Lower leg skin (tissue), 3 donors: ENCODE data around the gene RFC2.

Experiments
- POLR2A ChIP-seq, 2 donors: fragments of 450-650 bp; IDR thresholded peaks; one replicate each; pipeline ENCODE4 v1.6.1; 2016 to 2017; ENCODE audit warnings: antibody characterized with exemption in 2 of 2, mild to moderate bottlenecking in 1 of 2, moderate library complexity in 1 of 2
- TF ChIP-seq, protein P1 (sequence below), 3 donors: fragments of 450-650 bp; IDR thresholded peaks; one replicate each; pipeline ENCODE4 v1.5.1; 2016; ENCODE audit warnings: antibody characterized with exemption in 3 of 3, mild to moderate bottlenecking in 3 of 3, moderate library complexity in 2 of 3

GRCh38 chr7:74293577-74293908 is 39.3 kb upstream of the RFC2 start:
- TF ChIP-seq, protein P1, sequence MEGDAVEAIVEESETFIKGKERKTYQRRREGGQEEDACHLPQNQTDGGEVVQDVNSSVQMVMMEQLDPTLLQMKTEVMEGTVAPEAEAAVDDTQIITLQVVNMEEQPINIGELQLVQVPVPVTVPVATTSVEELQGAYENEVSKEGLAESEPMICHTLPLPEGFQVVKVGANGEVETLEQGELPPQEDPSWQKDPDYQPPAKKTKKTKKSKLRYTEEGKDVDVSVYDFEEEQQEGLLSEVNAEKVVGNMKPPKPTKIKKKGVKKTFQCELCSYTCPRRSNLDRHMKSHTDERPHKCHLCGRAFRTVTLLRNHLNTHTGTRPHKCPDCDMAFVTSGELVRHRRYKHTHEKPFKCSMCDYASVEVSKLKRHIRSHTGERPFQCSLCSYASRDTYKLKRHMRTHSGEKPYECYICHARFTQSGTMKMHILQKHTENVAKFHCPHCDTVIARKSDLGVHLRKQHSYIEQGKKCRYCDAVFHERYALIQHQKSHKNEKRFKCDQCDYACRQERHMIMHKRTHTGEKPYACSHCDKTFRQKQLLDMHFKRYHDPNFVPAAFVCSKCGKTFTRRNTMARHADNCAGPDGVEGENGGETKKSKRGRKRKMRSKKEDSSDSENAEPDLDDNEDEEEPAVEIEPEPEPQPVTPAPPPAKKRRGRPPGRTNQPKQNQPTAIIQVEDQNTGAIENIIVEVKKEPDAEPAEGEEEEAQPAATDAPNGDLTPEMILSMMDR (IDR thresholded peaks at IDR 0.05): no peak
- no peak for TF ChIP-seq POLR2A (IDR thresholded peaks at IDR 0.05)
